Activated CD4-positive, alpha-beta T cell treated with anti-CD3 and anti-CD28 coated beads for 36 hours (primary cell): ENCODE data around the gene PCK1. TPM values are rescaled to one million over a fixed set of nuclear protein-coding genes. Genes with fewer than 3 reads are reported as not detected.

Experiments
- ATAC-seq: fragments of 200-7000 bp; cut with Tn5 transposase; one replicate; pipeline ENCODE4 v1.10.0; 2021; ENCODE audit warnings: mild to moderate bottlenecking, moderate library complexity
- CTCF ChIA-PET: fragments of 350-600 bp; sonication (Branson Sonifier 250); formaldehyde crosslinking; loops from one replicate; lab custom pipeline; 2021; ENCODE audit warnings: antibody characterized with exemption; lab: Charles Lee
- POLR2A ChIA-PET: fragments of 350-600 bp; sonication (Branson Sonifier 250); formaldehyde crosslinking; loops from one replicate; lab custom pipeline; 2021; ENCODE audit warnings: antibody characterized with exemption, inconsistent platforms; lab: Charles Lee
- DNase-seq: peaks from one replicate; pipeline ENCODE4 v3.0.0-alpha.2; 2020
- H3K27ac Mint-ChIP-seq: one replicate; pipeline ENCODE4 v1.8.0; 2021; ENCODE audit warnings: mixed read lengths
- H3K27me3 Mint-ChIP-seq: one replicate; pipeline ENCODE4 v1.8.0; 2021; ENCODE audit warnings: mixed read lengths
- H3K36me3 Mint-ChIP-seq: one replicate; pipeline ENCODE4 v1.8.0; 2021; ENCODE audit warnings: low read depth, mixed read lengths
- H3K4me1 Mint-ChIP-seq: one replicate; pipeline ENCODE4 v1.8.0; 2021; ENCODE audit warnings: mixed read lengths
- H3K4me3 Mint-ChIP-seq: one replicate; pipeline ENCODE4 v1.8.0; 2021; ENCODE audit warnings: mild to moderate bottlenecking, moderate library complexity, mixed read lengths
- H3K9me3 Mint-ChIP-seq: one replicate; pipeline ENCODE4 v1.8.0; 2021; ENCODE audit warnings: low read depth, mixed read lengths
- intact Hi-C, 2 experiments: fragments of 100-400 bp; cut with DNase I in 1 of 2; cut with micrococcal nuclease in 1 of 2; formaldehyde crosslinking; loops; one replicate each; pipeline versions ENCODE4 v1.14.2 to v1.15.1; 2022 to 2024; cut with DNase I, micrococcal nuclease
- total RNA-seq, 2 experiments: library from RNA; stranded (reverse); gene quantifications; one replicate each; pipeline ENCODE4 v1.2.3, GENCODE V29; 2021

PCK1 gene
- total RNA-seq, 2 experiments from 2014 or later, result not detected

DNA sequence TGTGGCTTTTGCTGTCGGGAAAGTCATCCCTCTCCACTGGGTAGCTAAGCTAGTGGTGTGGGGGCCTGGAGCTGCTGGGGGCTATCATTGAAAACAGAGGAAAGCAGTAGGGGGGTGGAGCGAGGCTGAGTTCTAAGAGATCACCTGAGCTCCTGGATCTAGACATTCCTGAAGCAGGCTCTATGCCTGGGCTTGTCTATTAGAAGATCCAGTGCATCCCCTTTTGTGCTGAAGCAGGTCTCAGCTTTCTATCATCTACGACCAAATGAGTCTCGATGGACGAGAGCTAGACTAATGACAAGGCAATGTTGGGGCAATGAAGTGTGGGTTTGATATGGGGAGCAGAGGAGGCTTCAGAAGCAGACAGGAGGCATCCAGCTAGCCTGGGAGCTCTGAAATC is 40.8 kb downstream of the PCK1 start:
- ChIA-PET POLR2A (no interaction called here), CTCF (interaction anchor here (1.0 to 1.2 kb wide), 3 partner anchors 9 to 86 kb away, joined by 3 to 4 read pairs (median 3); no protein-coding TSS in a partner anchor)
- no peak for ATAC-seq
- Mint-ChIP-seq H3K9me3 (no peaks in the 10 kb centered on the region), H3K27me3 (peaks cover 3% of the 10 kb centered on the region), H3K27ac (no peak overlapping the region), H3K4me3 (no peak overlapping the region), H3K36me3 (no peaks in the 10 kb centered on the region), H3K4me1 (peaks cover 16% of the 10 kb centered on the region)
- DNase-seq, result no peak
- intact Hi-C loops, result no loop called here

DNA sequence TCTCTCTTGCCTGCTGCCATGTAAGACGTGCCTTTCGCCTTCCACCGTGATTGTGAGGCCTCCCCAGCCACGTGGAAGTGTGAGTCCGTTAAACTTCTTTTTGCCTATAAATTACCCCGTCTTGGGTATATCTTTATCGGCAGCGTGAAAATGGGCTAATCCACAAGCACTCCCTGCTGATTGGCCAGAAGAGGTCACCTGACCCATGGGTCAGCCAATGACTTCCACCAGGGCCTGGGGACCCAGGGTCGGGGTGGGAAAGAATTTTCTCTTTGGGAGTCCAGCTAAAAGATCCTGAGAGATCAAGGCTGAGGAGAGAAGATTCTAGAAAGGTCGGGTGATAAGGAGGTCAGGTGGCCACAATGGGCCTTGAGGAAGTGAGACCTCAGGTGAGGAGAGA is 42.2 kb downstream of the PCK1 start:
- Mint-ChIP-seq H3K4me1 (peaks cover 16% of the 10 kb centered on the region), H3K36me3 (no peaks in the 10 kb centered on the region), H3K27ac (no peak overlapping the region), H3K9me3 (no peaks in the 10 kb centered on the region), H3K27me3 (no peaks in the 10 kb centered on the region), H3K4me3 (no peak overlapping the region)
- ChIA-PET POLR2A (no interaction called here), CTCF (no interaction called here)
- ATAC-seq (no peak), DNase-seq (no peak)
- intact Hi-C loops, result no loop called here

- intact Hi-C loops, result no loop called here
- H3K9me3 Mint-ChIP-seq, result no peaks in the 10 kb centered on the region
- peaks cover 16% of the 10 kb centered on the region for H3K4me1 Mint-ChIP-seq
- ATAC-seq (peak; percentile 22), DNase-seq (no peak)
- ChIA-PET POLR2A (no interaction called here), CTCF (interaction anchor here (0.7 to 0.9 kb wide), 2 partner anchors 18 to 338 kb away, joined by 3 to 4 read pairs; no protein-coding TSS in a partner anchor)
- no peaks in the 10 kb centered on the region for H3K36me3 Mint-ChIP-seq
- H3K4me3 Mint-ChIP-seq, result no peak overlapping the region
- H3K27ac Mint-ChIP-seq, result no peak overlapping the region
- no peaks in the 10 kb centered on the region for H3K27me3 Mint-ChIP-seq
These were observed 44.1 kb downstream of the PCK1 start for GRCh38 chr20:57605045-57605444.

GRCh38 chr20:57605878-57606277 is 45.0 kb downstream of the PCK1 start:
- ChIA-PET POLR2A (no interaction called here), CTCF (interaction anchor here (0.7 to 2.4 kb wide), 5 partner anchors 9 to 337 kb away, joined by 3 to 13 read pairs (median 4); no protein-coding TSS in a partner anchor)
- Mint-ChIP-seq H3K36me3 (no peaks in the 10 kb centered on the region), H3K9me3 (no peaks in the 10 kb centered on the region), H3K4me1 (peaks cover 16% of the 10 kb centered on the region), H3K27ac (no peak overlapping the region), H3K4me3 (no peak overlapping the region), H3K27me3 (no peaks in the 10 kb centered on the region)
- ATAC-seq (peak; percentile 40), DNase-seq (no peak)
- intact Hi-C loops, result no loop called here

DNA sequence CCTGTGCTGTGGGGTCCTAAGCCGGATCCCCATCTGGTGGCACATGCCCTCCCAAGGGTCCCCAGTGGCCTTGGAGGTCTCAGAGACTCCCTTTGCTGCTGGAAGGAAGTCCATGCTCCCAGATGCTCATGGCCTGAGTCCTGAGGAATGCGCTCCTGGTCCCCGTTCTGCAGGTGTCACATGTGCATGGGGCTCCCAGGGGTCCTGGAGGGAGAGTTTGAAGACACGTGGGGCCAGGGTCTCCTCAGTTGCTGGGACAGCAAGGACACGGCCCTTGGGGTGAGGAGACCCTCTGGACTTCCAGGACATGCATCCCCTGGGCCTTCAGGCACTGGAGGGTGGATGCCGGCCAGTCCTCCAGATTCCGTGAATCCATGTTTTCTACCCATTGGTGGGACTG is 47.6 kb downstream of the PCK1 start:
- ATAC-seq (no peak), DNase-seq (no peak)
- ChIA-PET CTCF (no interaction called here), POLR2A (no interaction called here)
- no peak overlapping the region for H3K27ac Mint-ChIP-seq
- H3K27me3 Mint-ChIP-seq, result no peaks in the 10 kb centered on the region
- peaks cover 13% of the 10 kb centered on the region for H3K4me1 Mint-ChIP-seq
- H3K9me3 Mint-ChIP-seq, result no peaks in the 10 kb centered on the region
- no peaks in the 10 kb centered on the region for H3K36me3 Mint-ChIP-seq
- intact Hi-C loops, result no loop called here
- H3K4me3 Mint-ChIP-seq, result no peak overlapping the region

- CTCF ChIA-PET, result interaction anchor here (0.7 to 0.8 kb wide), 2 partner anchors 9 to 131 kb away, joined by 3 to 5 read pairs; no protein-coding TSS in a partner anchor
- H3K4me3 Mint-ChIP-seq, result no peak overlapping the region
- no peak for DNase-seq
- H3K9me3 Mint-ChIP-seq, result no peaks in the 10 kb centered on the region
- POLR2A ChIA-PET, result no interaction called here
- H3K27me3 Mint-ChIP-seq, result no peaks in the 10 kb centered on the region
- intact Hi-C loops, result no loop called here
- H3K36me3 Mint-ChIP-seq, result no peaks in the 10 kb centered on the region
- H3K27ac Mint-ChIP-seq, result no peak overlapping the region
- no peak for ATAC-seq
- peaks cover 13% of the 10 kb centered on the region for H3K4me1 Mint-ChIP-seq
These were observed 48.4 kb downstream of the PCK1 start for GRCh38 chr20:57609086-57609841.

GRCh38 chr20:57609842-57610167 is 48.9 kb downstream of the PCK1 start:
- POLR2A ChIA-PET, result no interaction called here
- H3K27me3 Mint-ChIP-seq, result no peaks in the 10 kb centered on the region
- H3K4me1 Mint-ChIP-seq, result peaks cover 13% of the 10 kb centered on the region

GRCh38 chr20:57610261-57610952 is 49.5 kb downstream of the PCK1 start:
- Mint-ChIP-seq H3K36me3 (peaks cover 2% of the 10 kb centered on the region), H3K27me3 (no peaks in the 10 kb centered on the region), H3K4me3 (no peak overlapping the region), H3K4me1 (peaks cover 7% of the 10 kb centered on the region), H3K9me3 (no peaks in the 10 kb centered on the region), H3K27ac (no peak overlapping the region)
- CTCF ChIA-PET, result interaction anchor here (0.5 to 0.8 kb wide), 2 partner anchors 10 to 625 kb away, joined by 3 to 5 read pairs; no protein-coding TSS in a partner anchor
- DNase-seq (no peak), ATAC-seq (no peak)
- intact Hi-C loops, result loop anchor here in 1 of 2 experiments (10.0 kb wide), 1 partner anchor 1204 kb away; no protein-coding TSS in a partner anchor
- POLR2A ChIA-PET, result no interaction called here

More at GRCh38 chr20:57609842-57610167, 48.9 kb downstream of the PCK1 start:
- DNase-seq (no peak), ATAC-seq (no peak)
- CTCF ChIA-PET, result interaction anchor here (0.5 to 0.8 kb wide), 3 partner anchors 10 to 626 kb away, joined by 3 to 5 read pairs (median 3); no protein-coding TSS in a partner anchor
- Mint-ChIP-seq H3K4me3 (no peak overlapping the region), H3K36me3 (peaks cover 2% of the 10 kb centered on the region), H3K27ac (no peak overlapping the region), H3K9me3 (no peaks in the 10 kb centered on the region)
- intact Hi-C loops, result loop anchor here in 1 of 2 experiments (10.0 kb wide), 1 partner anchor 1205 kb away; no protein-coding TSS in a partner anchor

GRCh38 chr20:57611586-57612311 is 50.8 kb downstream of the PCK1 start:
- POLR2A ChIA-PET, result no interaction called here
- Mint-ChIP-seq H3K4me3 (no peak overlapping the region), H3K36me3 (peaks cover 2% of the 10 kb centered on the region)

DNA sequence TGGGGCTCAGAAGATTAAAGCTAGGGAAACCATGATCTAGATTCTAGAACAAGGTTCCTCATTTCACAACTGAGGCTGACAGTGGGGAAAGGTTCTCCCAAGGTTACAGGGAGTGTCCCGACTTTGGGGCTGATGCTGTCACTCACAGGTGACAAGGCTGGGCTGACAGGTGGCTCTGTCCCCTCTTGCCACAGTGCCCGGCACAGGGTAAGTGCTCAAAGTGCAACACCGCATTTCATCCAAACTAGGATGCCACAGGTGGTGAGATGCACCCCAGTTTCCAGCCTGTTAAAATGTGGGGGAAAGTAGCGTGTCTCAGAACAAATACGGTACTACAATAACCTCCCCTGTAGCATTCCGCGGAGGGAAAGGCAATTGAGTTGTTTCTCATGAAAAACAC is 51.5 kb downstream of the PCK1 start:
- Mint-ChIP-seq H3K27ac (no peak overlapping the region), H3K36me3 (peaks cover 2% of the 10 kb centered on the region), H3K4me3 (no peak overlapping the region), H3K27me3 (peaks cover 7% of the 10 kb centered on the region), H3K4me1 (peaks cover 8% of the 10 kb centered on the region), H3K9me3 (no peaks in the 10 kb centered on the region)
- ChIA-PET CTCF (no interaction called here), POLR2A (no interaction called here)
- intact Hi-C loops, result loop anchor here in 1 of 2 experiments (10.0 kb wide), 1 partner anchor 1202 kb away; no protein-coding TSS in a partner anchor
- ATAC-seq, result no peak
- no peak for DNase-seq

More at GRCh38 chr20:57611586-57612311, 50.8 kb downstream of the PCK1 start:
- CTCF ChIA-PET, result no interaction called here
- Mint-ChIP-seq H3K9me3 (no peaks in the 10 kb centered on the region), H3K27ac (no peak overlapping the region), H3K27me3 (peaks cover under 1% of the 10 kb centered on the region), H3K4me1 (peaks cover under 1% of the 10 kb centered on the region)
- intact Hi-C loops, result loop anchor here in 1 of 2 experiments (10.0 kb wide), 1 partner anchor 1203 kb away; no protein-coding TSS in a partner anchor
- DNase-seq (no peak), ATAC-seq (no peak)

DNA sequence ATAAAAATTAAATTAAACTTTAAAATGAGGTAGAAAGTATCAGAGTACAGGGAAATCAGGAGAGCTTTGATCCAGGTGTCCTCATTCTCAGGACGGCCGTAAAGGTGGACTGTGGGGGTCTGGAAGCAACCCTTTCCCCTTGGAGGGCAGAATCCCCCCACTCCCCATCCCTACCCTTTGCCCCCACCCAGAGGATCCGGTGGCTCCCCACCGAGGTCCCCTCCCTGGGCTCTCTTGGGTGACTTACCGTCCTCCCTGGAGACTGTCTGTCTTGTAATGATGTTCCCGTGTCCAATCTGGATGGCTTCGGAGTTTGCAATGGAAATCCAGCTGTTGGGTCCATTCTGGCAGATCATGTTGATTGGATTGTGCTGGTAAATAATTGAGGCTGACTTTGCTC is 52.0 kb downstream of the PCK1 start:
- Mint-ChIP-seq H3K27ac (no peak overlapping the region), H3K36me3 (peaks cover 2% of the 10 kb centered on the region), H3K9me3 (no peaks in the 10 kb centered on the region), H3K27me3 (peaks cover 7% of the 10 kb centered on the region), H3K4me1 (peaks cover 13% of the 10 kb centered on the region), H3K4me3 (no peak overlapping the region)
- ChIA-PET CTCF (interaction anchor here (0.6 kb wide), 1 partner anchor 405 kb away, joined by 3 read pairs; no protein-coding TSS in a partner anchor), POLR2A (no interaction called here)
- DNase-seq (no peak), ATAC-seq (no peak)
- intact Hi-C loops, result loop anchor here in 1 of 2 experiments (10.0 kb wide), 1 partner anchor 1202 kb away; no protein-coding TSS in a partner anchor
